Activated naive CD4-positive, alpha-beta T cell (primary cell): Measurements from ENCODE around the gene GEMIN5.

Source experiments
- DNase-seq, 4 experiments: peaks; one replicate each; lab custom pipeline; 2025; lab: John Stamatoyannopoulos, UW

Gene GEMIN5

GRCh38 chr5:154849264-154849785 lies 88.7 kb downstream of the GEMIN5 start:
- DNase-seq, result no peak

- DNase-seq, result no peak
These were observed 93.2 kb downstream of the GEMIN5 start for GRCh38 chr5:154844809-154845208.

- DNase-seq, result no peak
These were observed 95.1 kb downstream of the GEMIN5 start for GRCh38 chr5:154842689-154843530.

GRCh38 chr5:154841273-154841661 lies 96.7 kb downstream of the GEMIN5 start:
- no peak for DNase-seq

- no peak for DNase-seq
These were observed 97.4 kb downstream of the GEMIN5 start for GRCh38 chr5:154840435-154841272.
